DMS79 treated with DMSO at 0.1 percent for 48 hours (cell line): ENCODE data around the gene RBBP6.

Source experiments
- DNase-seq: peaks from one replicate; lab custom pipeline; 2025; lab: John Stamatoyannopoulos, UW

RBBP6 gene

GRCh38 chr16:24523569-24523968 is 15.8 kb upstream of the RBBP6 start:
- no peak for DNase-seq

GRCh38 chr16:24524855-24525677 is 14.3 kb upstream of the RBBP6 start:
- no peak for DNase-seq

GRCh38 chr16:24525970-24526559 is 13.3 kb upstream of the RBBP6 start:
- no peak for DNase-seq

- DNase-seq: no peak
These were observed 12.5 kb upstream of the RBBP6 start for GRCh38 chr16:24526701-24527495.

- DNase-seq: no peak
These were observed 8.2 kb upstream of the RBBP6 start for GRCh38 chr16:24531166-24531565.

- no peak for DNase-seq
These were observed 4.7 kb upstream of the RBBP6 start for GRCh38 chr16:24534620-24535019.

GRCh38 chr16:24535827-24536226 is 3.5 kb upstream of the RBBP6 start:
- DNase-seq: no peak

GRCh38 chr16:24536671-24537070 is 2.7 kb upstream of the RBBP6 start:
- DNase-seq: no peak

GRCh38 chr16:24537474-24538337 is 1.7 kb upstream of the RBBP6 start:
- DNase-seq: no peak

- peak; percentile 89 for DNase-seq
These were observed 541 bp upstream of the RBBP6 start for GRCh38 chr16:24538756-24539294.

- DNase-seq: no peak
These were observed 660 bp downstream of the RBBP6 start for GRCh38 chr16:24539850-24540601.

GRCh38 chr16:24540602-24541210 is 1.3 kb downstream of the RBBP6 start:
- DNase-seq: peak; percentile 17

GRCh38 chr16:24541233-24541933 is 2.0 kb downstream of the RBBP6 start:
- DNase-seq: no peak

- DNase-seq: no peak
These were observed 4.6 kb downstream of the RBBP6 start for GRCh38 chr16:24543949-24544348.

- DNase-seq: no peak
These were observed 5.3 kb downstream of the RBBP6 start for GRCh38 chr16:24544640-24545039.

GRCh38 chr16:24550295-24550694 is 10.9 kb downstream of the RBBP6 start:
- DNase-seq: no peak

GRCh38 chr16:24552705-24553246 is 13.4 kb downstream of the RBBP6 start:
- peak; percentile 46 for DNase-seq

GRCh38 chr16:24553983-24554382 is 14.6 kb downstream of the RBBP6 start:
- DNase-seq: no peak

GRCh38 chr16:24555346-24555872 is 16.0 kb downstream of the RBBP6 start:
- DNase-seq: no peak
